ENCODE data around the gene LPCAT2. TPM values are rescaled to one million over a fixed set of nuclear protein-coding genes. Genes with fewer than 3 reads are reported as not detected.

The LPCAT2 gene
- total RNA-seq, 1 donor from 2014 or later: 74.4 TPM

GRCh38 chr16:55512941-55513340, 4.1 kb downstream of the LPCAT2 start:
- no peak overlapping the region for H3K9ac ChIP-seq (ENCODE audit: low read length)
- Mint-ChIP-seq H3K4me1 (ENCODE audit: low read depth, unreplicated experiment) (peaks cover 36% of the 10 kb centered on the region), H3K27me3 (ENCODE audit: low read depth, unreplicated experiment) (no peaks in the 10 kb centered on the region), H3K27ac (ENCODE audit: unreplicated experiment) (no peak overlapping the region), H3K9me3 (ENCODE audit: unreplicated experiment) (peaks cover 15% of the 10 kb centered on the region), H3K4me3 (ENCODE audit: unreplicated experiment) (peak overlapping the region; percentile 4), H3K36me3 (ENCODE audit: low read depth, unreplicated experiment) (peaks cover 35% of the 10 kb centered on the region)
- no peak overlapping the region for H3K4me2 ChIP-seq (ENCODE audit: low read length)
- peaks cover 60% of the 10 kb centered on the region for H3K79me2 ChIP-seq (ENCODE audit: insufficient read depth, low read length)
- no peak for FAIRE-seq
- no peak overlapping the region for H3K4me3 ChIP-seq (ENCODE audit: insufficient read depth, low read depth, low read length)
- no peak for TF ChIP-seq EZH2 (IDR thresholded peaks at IDR 0.05; ENCODE audit: insufficient read depth, low read length)
- no peaks in the 10 kb centered on the region for H3K27me3 ChIP-seq (ENCODE audit: insufficient read depth, low read length)
- no peaks in the 10 kb centered on the region for H4K20me1 ChIP-seq (ENCODE audit: insufficient read depth, low read length)
- H3K9me3 ChIP-seq (ENCODE audit: insufficient read depth, low read depth, low read length): no peaks in the 10 kb centered on the region
- no peak for DNase-seq (ENCODE audit: low read depth)
- peaks cover 31% of the 10 kb centered on the region for H3K4me1 ChIP-seq (ENCODE audit: insufficient read depth, low read length)
- H3K27ac ChIP-seq (ENCODE audit: low read depth, low read length): no peak overlapping the region
- peaks cover 1% of the 10 kb centered on the region for H3K36me3 ChIP-seq (ENCODE audit: insufficient read depth, low read length)
- no peak overlapping the region for H2AFZ ChIP-seq (ENCODE audit: low read depth, low read length)

GRCh38 chr16:55513616-55514015, 4.7 kb downstream of the LPCAT2 start:
- H3K4me3 Mint-ChIP-seq (ENCODE audit: unreplicated experiment): no peak overlapping the region
- Histone ChIP-seq H3K4me3 (ENCODE audit: insufficient read depth, low read depth, low read length) (no peak overlapping the region), H2AFZ (ENCODE audit: low read depth, low read length) (no peak overlapping the region), H3K4me2 (ENCODE audit: low read length) (no peak overlapping the region), H3K27me3 (ENCODE audit: insufficient read depth, low read length) (no peaks in the 10 kb centered on the region), H3K27ac (ENCODE audit: low read depth, low read length) (peak overlapping the region; percentile 32), H3K36me3 (ENCODE audit: insufficient read depth, low read length) (no peaks in the 10 kb centered on the region), H3K9me3 (ENCODE audit: insufficient read depth, low read depth, low read length) (no peaks in the 10 kb centered on the region), H4K20me1 (ENCODE audit: insufficient read depth, low read length) (no peaks in the 10 kb centered on the region), H3K4me1 (ENCODE audit: insufficient read depth, low read length) (peaks cover 31% of the 10 kb centered on the region), H3K79me2 (ENCODE audit: insufficient read depth, low read length) (peaks cover 64% of the 10 kb centered on the region), H3K9ac (ENCODE audit: low read length) (peak overlapping the region; percentile 16)
- H3K9me3 Mint-ChIP-seq (ENCODE audit: unreplicated experiment): peaks cover 15% of the 10 kb centered on the region
- DNase-seq (ENCODE audit: low read depth): peak; percentile 27
- peaks cover 36% of the 10 kb centered on the region for H3K4me1 Mint-ChIP-seq (ENCODE audit: low read depth, unreplicated experiment)
- peak; percentile 16 for TF ChIP-seq CTCF (IDR thresholded peaks at IDR 0.05; ENCODE audit: insufficient read depth, low read depth, low read length)
- no peak for TF ChIP-seq EZH2 (IDR thresholded peaks at IDR 0.05; ENCODE audit: insufficient read depth, low read length)
- peak overlapping the region; percentile 18 for H3K27ac Mint-ChIP-seq (ENCODE audit: unreplicated experiment)
- FAIRE-seq: no peak
- H3K27me3 Mint-ChIP-seq (ENCODE audit: low read depth, unreplicated experiment): no peaks in the 10 kb centered on the region
- peaks cover 35% of the 10 kb centered on the region for H3K36me3 Mint-ChIP-seq (ENCODE audit: low read depth, unreplicated experiment)

GRCh38 chr16:55515111-55515510, 6.2 kb downstream of the LPCAT2 start:
- Histone ChIP-seq H3K27ac (ENCODE audit: low read depth, low read length) (peak overlapping the region; percentile 59), H3K4me2 (ENCODE audit: low read length) (peak overlapping the region; percentile 30), H3K9me3 (ENCODE audit: insufficient read depth, low read depth, low read length) (no peaks in the 10 kb centered on the region), H3K27me3 (ENCODE audit: insufficient read depth, low read length) (no peaks in the 10 kb centered on the region), H3K4me3 (ENCODE audit: insufficient read depth, low read depth, low read length) (no peak overlapping the region), H4K20me1 (ENCODE audit: insufficient read depth, low read length) (no peaks in the 10 kb centered on the region), H3K9ac (ENCODE audit: low read length) (peak overlapping the region; percentile 33), H3K4me1 (ENCODE audit: insufficient read depth, low read length) (peaks cover 24% of the 10 kb centered on the region), H3K79me2 (ENCODE audit: insufficient read depth, low read length) (peaks cover 53% of the 10 kb centered on the region), H3K36me3 (ENCODE audit: insufficient read depth, low read length) (no peaks in the 10 kb centered on the region), H2AFZ (ENCODE audit: low read depth, low read length) (no peak overlapping the region)
- Mint-ChIP-seq H3K9me3 (ENCODE audit: unreplicated experiment) (peaks cover 17% of the 10 kb centered on the region), H3K4me1 (ENCODE audit: low read depth, unreplicated experiment) (peaks cover 29% of the 10 kb centered on the region), H3K27me3 (ENCODE audit: low read depth, unreplicated experiment) (no peaks in the 10 kb centered on the region), H3K4me3 (ENCODE audit: unreplicated experiment) (no peak overlapping the region), H3K36me3 (ENCODE audit: low read depth, unreplicated experiment) (peaks cover 34% of the 10 kb centered on the region), H3K27ac (ENCODE audit: unreplicated experiment) (peak overlapping the region; percentile 78)
- no peak for FAIRE-seq
- DNase-seq (ENCODE audit: low read depth): peak; percentile 67
- TF ChIP-seq EZH2 (IDR thresholded peaks at IDR 0.05; ENCODE audit: insufficient read depth, low read length): no peak
- TF ChIP-seq CTCF (IDR thresholded peaks at IDR 0.05; ENCODE audit: insufficient read depth, low read depth, low read length): no peak
